Umbilical cord (tissue), 2 donors: ENCODE results near the gene PRH2. TPM values are rescaled to one million over a fixed set of nuclear protein-coding genes. Genes with fewer than 3 reads are reported as not detected.

Experiments used
- DNase-seq: peaks from one replicate; pipeline ENCODE4 v3.0.0-alpha.2; 2015; ENCODE audit warnings: low spot score
- total RNA-seq: library from RNA; depleted of rRNA; stranded (reverse); fragments of >200 nt; gene quantifications from one replicate; pipeline ENCODE4 v1.2.3, GENCODE V29; 2014; ENCODE audit warnings: low replicate concordance; ENCODE audit not compliant: insufficient read depth

The PRH2 gene
- total RNA-seq, result 1.4 TPM

GRCh38 chr12:10928746-10929286 is at the start of gene PRH2:
TSS of gene PRH2 (plus strand) at chr12:10929236. CDS start at chr12:10929274, 38 bp downstream.
- DNase-seq, result no peak

GRCh38 chr12:10884086-10884725 is 44.8 kb upstream of the PRH2 start, which contains the start of gene PRH1:
TSS of gene PRH1 (minus strand) at chr12:10884255. CDS start at chr12:10884217, 38 bp downstream.
- no peak for DNase-seq

- DNase-seq, result no peak
Observed at GRCh38 chr12:10889226-10889625, 39.8 kb upstream of the PRH2 start.

- DNase-seq, result no peak
Observed at GRCh38 chr12:10891937-10892336, 37.1 kb upstream of the PRH2 start.

GRCh38 chr12:10896854-10897253 is 32.2 kb upstream of the PRH2 start:
- no peak for DNase-seq

- no peak for DNase-seq
Observed at GRCh38 chr12:10900530-10900929, 28.5 kb upstream of the PRH2 start.

- DNase-seq, result no peak
Observed at GRCh38 chr12:10900972-10901371, 28.1 kb upstream of the PRH2 start.

- DNase-seq, result no peak
Observed at GRCh38 chr12:10901427-10901826, 27.6 kb upstream of the PRH2 start.

- DNase-seq, result no peak
Observed at GRCh38 chr12:10904686-10905085, 24.4 kb upstream of the PRH2 start.

- no peak for DNase-seq
Observed at GRCh38 chr12:10909462-10909861, 19.6 kb upstream of the PRH2 start, which contains the start of gene TAS2R13. TSS of gene TAS2R13 (minus strand) at chr12:10909562. CDS start at chr12:10909298, 264 bp downstream.

- DNase-seq, result no peak
Observed at GRCh38 chr12:10910380-10910779, 18.7 kb upstream of the PRH2 start.

GRCh38 chr12:10919809-10920208 is 9.2 kb upstream of the PRH2 start:
- DNase-seq, result no peak

GRCh38 chr12:10926269-10926668 is 2.8 kb upstream of the PRH2 start:
- DNase-seq, result no peak

- DNase-seq, result no peak
Observed at GRCh38 chr12:10936506-10936905, 7.5 kb downstream of the PRH2 start.

GRCh38 chr12:10939163-10939562 is 10.1 kb downstream of the PRH2 start, which contains the start of gene TAS2R14:
TSS of gene TAS2R14 (minus strand) at chr12:10939263. CDS start at chr12:10939207, 56 bp downstream.
- DNase-seq, result no peak

- DNase-seq, result no peak
Observed at GRCh38 chr12:10940389-10940788, 11.4 kb downstream of the PRH2 start.

GRCh38 chr12:10941369-10941768 is 12.3 kb downstream of the PRH2 start:
- DNase-seq, result no peak

- DNase-seq, result no peak
Observed at GRCh38 chr12:10941916-10942607, 13.0 kb downstream of the PRH2 start.

- DNase-seq, result no peak
Observed at GRCh38 chr12:10943167-10943566, 14.1 kb downstream of the PRH2 start.

- DNase-seq, result no peak
Observed at GRCh38 chr12:10952645-10953044, 23.6 kb downstream of the PRH2 start.

GRCh38 chr12:10956085-10956484 is 27.0 kb downstream of the PRH2 start:
- no peak for DNase-seq

- no peak for DNase-seq
Observed at GRCh38 chr12:10957741-10958140, 28.7 kb downstream of the PRH2 start.

- DNase-seq, result no peak
Observed at GRCh38 chr12:10959804-10960203, 30.8 kb downstream of the PRH2 start.
